Measurements from ENCODE around the gene TCF12. TPM values are rescaled to one million over a fixed set of nuclear protein-coding genes. Genes with fewer than 3 reads are reported as not detected.

Gene TCF12
- total RNA-seq, 3 donors from 2014 or later (not counting 1 experiment from before 2014, with no cell fraction given), result 84.1 to 111 (median 107) TPM

GRCh38 chr15:57235186-57235585 lies 316.7 kb downstream of the TCF12 start:
- Histone ChIP-seq H3K4me3 (ENCODE audit: low read length) (no peak overlapping the region), H3K4me1 (ENCODE audit: control insufficient read depth, insufficient read depth, low read length) (no peaks in the 10 kb centered on the region), H3K36me3 (ENCODE audit: control insufficient read depth, insufficient read depth, low read length) (peaks cover 33% of the 10 kb centered on the region), H3K27me3 (ENCODE audit: control insufficient read depth, insufficient read depth, low read length) (no peaks in the 10 kb centered on the region), H3K27ac (ENCODE audit: low read length) (no peak overlapping the region), H3K9me3 (ENCODE audit: control insufficient read depth, insufficient read depth, low read length) (no peaks in the 10 kb centered on the region)
- no peak overlapping the region for H3K4me3 Mint-ChIP-seq
- WGBS (ENCODE audit: insufficient coverage), result 100% methylated on average over 1 of the region's 4 CpGs
- peaks cover 8% of the 10 kb centered on the region for H3K36me3 Mint-ChIP-seq
- intact Hi-C loops (cut with micrococcal nuclease), result no loop called here
- peaks cover 0 to 4% of the 10 kb centered on the region in 2 donors for H3K4me1 Mint-ChIP-seq
- TF ChIP-seq CTCF (IDR thresholded peaks at IDR 0.05), result no peak
- no peak overlapping the region for H3K27ac Mint-ChIP-seq
- ATAC-seq, result no peak
- no peaks in the 10 kb centered on the region for H3K27me3 Mint-ChIP-seq (ENCODE audit: low read depth in 2 of 2)
- no peaks in the 10 kb centered on the region for H3K9me3 Mint-ChIP-seq
- DNase-seq, result no peak

- peaks cover 33% of the 10 kb centered on the region for H3K36me3 ChIP-seq (ENCODE audit: control insufficient read depth, insufficient read depth, low read length)
- Mint-ChIP-seq H3K4me1 (peaks cover 0 to 4% of the 10 kb centered on the region in 2 donors), H3K27me3 (ENCODE audit: low read depth in 2 of 2) (no peaks in the 10 kb centered on the region), H3K36me3 (peaks cover 8% of the 10 kb centered on the region), H3K4me3 (no peak overlapping the region), H3K27ac (no peak overlapping the region), H3K9me3 (no peaks in the 10 kb centered on the region)
- DNase-seq, result no peak
- H3K4me3 ChIP-seq (ENCODE audit: low read length), result no peak overlapping the region
- intact Hi-C loops (cut with micrococcal nuclease), result no loop called here
- TF ChIP-seq CTCF (IDR thresholded peaks at IDR 0.05), result no peak
- no peaks in the 10 kb centered on the region for H3K4me1 ChIP-seq (ENCODE audit: control insufficient read depth, insufficient read depth, low read length)
- no peaks in the 10 kb centered on the region for H3K27me3 ChIP-seq (ENCODE audit: control insufficient read depth, insufficient read depth, low read length)
- H3K27ac ChIP-seq (ENCODE audit: low read length), result no peak overlapping the region
- H3K9me3 ChIP-seq (ENCODE audit: control insufficient read depth, insufficient read depth, low read length), result no peaks in the 10 kb centered on the region
- ATAC-seq, result no peak
- 100% methylated on average over 3 of the region's 4 CpGs for WGBS (ENCODE audit: insufficient coverage)
Measured at GRCh38 chr15:57235873-57236272, 317.4 kb downstream of the TCF12 start.

GRCh38 chr15:57236561-57237300 lies 318.3 kb downstream of the TCF12 start:
- no peak for DNase-seq
- no peaks in the 10 kb centered on the region for H3K4me1 ChIP-seq (ENCODE audit: control insufficient read depth, insufficient read depth, low read length)
- 100% methylated on average over 2 of the region's 3 CpGs for WGBS (ENCODE audit: insufficient coverage)
- no peak overlapping the region for H3K4me3 ChIP-seq (ENCODE audit: low read length)
- ATAC-seq, result no peak
- Mint-ChIP-seq H3K4me3 (no peak overlapping the region), H3K36me3 (peaks cover 8% of the 10 kb centered on the region), H3K27ac (no peak overlapping the region), H3K4me1 (peaks cover 0 to 4% of the 10 kb centered on the region in 2 donors), H3K27me3 (ENCODE audit: low read depth in 2 of 2) (no peaks in the 10 kb centered on the region), H3K9me3 (no peaks in the 10 kb centered on the region)
- H3K36me3 ChIP-seq (ENCODE audit: control insufficient read depth, insufficient read depth, low read length), result peaks cover 33% of the 10 kb centered on the region
- no peak for TF ChIP-seq CTCF (IDR thresholded peaks at IDR 0.05)
- no peak overlapping the region for H3K27ac ChIP-seq (ENCODE audit: low read length)
- H3K27me3 ChIP-seq (ENCODE audit: control insufficient read depth, insufficient read depth, low read length), result no peaks in the 10 kb centered on the region
- intact Hi-C loops (cut with micrococcal nuclease), result no loop called here
- no peaks in the 10 kb centered on the region for H3K9me3 ChIP-seq (ENCODE audit: control insufficient read depth, insufficient read depth, low read length)

- WGBS (ENCODE audit: insufficient coverage), result 93% methylated on average over 2 of the region's 2 CpGs
Measured at GRCh38 chr15:57237301-57237642, 318.8 kb downstream of the TCF12 start.

More at GRCh38 chr15:57237301-57237642, 318.8 kb downstream of the TCF12 start:
- Histone ChIP-seq H3K4me1 (ENCODE audit: control insufficient read depth, insufficient read depth, low read length) (no peaks in the 10 kb centered on the region), H3K27ac (ENCODE audit: low read length) (no peak overlapping the region), H3K36me3 (ENCODE audit: control insufficient read depth, insufficient read depth, low read length) (peaks cover 32% of the 10 kb centered on the region), H3K4me3 (ENCODE audit: low read length) (no peak overlapping the region), H3K9me3 (ENCODE audit: control insufficient read depth, insufficient read depth, low read length) (no peaks in the 10 kb centered on the region), H3K27me3 (ENCODE audit: control insufficient read depth, insufficient read depth, low read length) (no peaks in the 10 kb centered on the region)
- Mint-ChIP-seq H3K36me3 (peaks cover 8% of the 10 kb centered on the region), H3K27ac (no peak overlapping the region), H3K9me3 (no peaks in the 10 kb centered on the region), H3K4me3 (no peak overlapping the region), H3K27me3 (ENCODE audit: low read depth in 2 of 2) (no peaks in the 10 kb centered on the region), H3K4me1 (peaks cover 0 to 4% of the 10 kb centered on the region in 2 donors)
- intact Hi-C loops (cut with micrococcal nuclease), result no loop called here
- DNase-seq (no peak), ATAC-seq (no peak)
- TF ChIP-seq CTCF (IDR thresholded peaks at IDR 0.05), result no peak
